GF-D8 (cell line): ENCODE data around the gene HADH.

Source experiments
- DNase-seq: peaks from one replicate; lab custom pipeline; 2025; lab: John Stamatoyannopoulos, UW

HADH gene

DNA sequence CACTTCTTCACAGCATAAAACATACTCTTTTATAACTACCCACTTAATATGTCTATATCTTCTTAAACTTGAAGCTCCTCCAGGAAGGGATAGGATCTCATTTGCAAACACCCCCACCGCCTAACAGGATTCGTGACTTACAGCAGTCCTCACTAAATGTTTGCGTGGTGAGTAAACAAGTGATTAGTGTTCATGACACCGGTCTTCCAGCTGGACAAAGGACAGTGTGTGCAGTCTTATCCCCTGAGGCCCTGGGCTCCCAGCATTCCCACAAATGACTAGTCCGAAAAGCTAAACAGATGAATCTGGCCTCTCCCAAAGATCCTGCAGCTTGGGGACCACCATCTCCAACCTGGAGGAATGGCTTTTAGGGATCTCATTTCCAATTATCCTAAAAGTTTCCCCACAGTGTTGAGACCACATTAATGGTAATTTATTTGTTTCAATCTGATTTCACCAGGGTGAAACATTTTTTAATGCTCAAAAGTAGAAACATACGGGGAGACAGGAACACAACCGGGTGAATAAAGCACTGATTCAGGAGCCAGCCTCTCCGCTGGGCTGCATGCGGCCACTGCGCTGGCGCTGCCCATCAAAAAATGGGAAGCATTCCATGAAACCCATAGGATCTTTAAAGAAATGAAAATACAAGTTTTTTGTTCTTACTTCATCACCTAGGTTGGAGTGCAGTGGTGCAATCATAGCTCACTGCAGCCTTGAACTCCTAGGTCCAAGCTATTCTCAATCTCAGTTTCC, 69.2 kb downstream of the HADH start:
- DNase-seq, result no peak

GRCh38 chr4:108060164-108060563, 70.5 kb downstream of the HADH start:
- no peak for DNase-seq

GRCh38 chr4:108060686-108061321, 71.1 kb downstream of the HADH start:
- no peak for DNase-seq

GRCh38 chr4:108068442-108068841, 78.8 kb downstream of the HADH start:
- DNase-seq, result no peak

- DNase-seq, result no peak
Observed at GRCh38 chr4:108070775-108071174, 81.1 kb downstream of the HADH start.

DNA sequence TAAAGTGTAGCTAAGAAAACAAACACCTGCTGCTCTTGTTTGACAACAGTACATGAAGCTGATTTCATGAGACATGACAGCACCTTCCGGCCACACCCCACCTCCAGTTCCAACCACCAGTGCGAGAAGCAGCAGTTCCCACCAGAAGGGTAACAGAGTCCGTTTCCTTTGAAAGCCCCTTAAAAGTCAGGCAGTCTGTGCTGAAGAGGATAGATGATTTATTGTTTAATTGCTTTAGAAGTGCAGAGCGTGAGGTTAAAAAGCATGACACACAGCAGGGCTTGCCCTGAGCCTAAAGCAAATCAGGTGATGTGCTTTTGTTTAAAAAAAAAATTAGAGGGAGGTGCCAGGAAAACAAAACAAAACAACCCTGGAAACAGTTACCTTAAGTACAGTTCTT, 82.6 kb downstream of the HADH start:
- no peak for DNase-seq

DNA sequence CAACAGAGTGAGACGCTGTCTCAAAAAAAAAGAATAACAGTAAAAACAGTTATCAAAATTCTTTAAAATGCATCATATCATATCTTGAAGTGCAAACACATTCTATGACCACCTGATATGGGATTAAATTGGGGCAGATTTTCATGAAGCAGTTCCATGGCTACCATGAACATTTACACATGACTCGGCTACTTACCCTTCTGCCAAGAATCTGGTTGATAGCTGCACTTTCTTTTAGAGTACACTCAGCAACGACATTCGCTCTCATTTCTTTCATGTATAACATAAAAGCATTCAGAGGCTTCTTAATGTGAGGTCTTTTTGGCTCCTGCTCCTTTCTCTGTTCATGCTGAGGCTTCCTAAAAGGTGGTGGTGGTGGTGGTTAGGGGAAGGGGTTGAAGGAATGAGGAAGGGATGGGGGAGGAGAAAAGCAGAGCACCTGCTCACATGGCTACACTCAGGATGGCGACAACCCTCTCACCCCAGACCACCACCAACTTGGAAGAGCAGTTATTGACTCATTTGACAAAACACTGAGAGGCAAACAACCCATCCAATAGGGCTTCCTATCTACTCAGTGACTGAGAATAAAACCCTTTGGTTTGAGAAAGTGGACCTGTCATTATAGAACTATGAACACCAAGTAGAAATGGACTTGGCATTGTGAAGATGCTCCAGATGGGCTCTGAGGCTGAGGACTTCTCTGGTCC, 88.5 kb downstream of the HADH start:
- no peak for DNase-seq

GRCh38 chr4:108080747-108081146, 91.1 kb downstream of the HADH start:
- no peak for DNase-seq

DNA sequence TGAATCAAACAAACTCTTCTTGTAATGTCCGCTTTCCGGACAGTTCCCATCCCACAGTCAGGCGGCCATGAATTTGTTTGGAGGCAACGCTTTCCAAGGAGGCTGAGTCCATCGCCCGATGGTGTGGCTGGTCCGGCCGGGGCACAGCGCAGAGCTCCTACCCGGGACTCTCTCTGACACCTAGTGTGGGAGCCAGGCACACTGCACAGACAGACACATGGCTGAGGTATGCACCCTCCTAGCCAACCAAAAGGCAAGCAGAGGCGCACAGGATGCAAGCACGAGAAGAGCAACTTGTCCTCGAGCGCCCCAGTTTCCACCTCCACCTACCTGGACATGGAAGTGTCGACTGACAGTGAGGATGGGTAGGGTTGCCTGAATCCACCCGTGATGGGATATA, 91.6 kb downstream of the HADH start:
- DNase-seq, result no peak
